Hematopoietic multipotent progenitor cell treated with erythropoietin and hydrocortisone succinate and interleukin-3 and kit ligand, for 15 days (in vitro differentiated cells): Measurements from ENCODE around the gene CYP2C18.
"Not testable (repeated sequence)": the region's sequence is repeated elsewhere in the genome, so short reads cannot be mapped to it uniquely, and the experiment has no call there.

Source experiments
- DNase-seq: peaks from one replicate; pipeline ENCODE4 v3.0.0-alpha.2; 2015; ENCODE audit warnings: low spot score

Gene CYP2C18

GRCh38 chr10:94683214-94684054 lies at the start of gene CYP2C18:
CYP2C18 (plus strand) TSS chr10:94683729; CDS start chr10:94683820, 91 bp downstream.
- no peak for DNase-seq

DNA sequence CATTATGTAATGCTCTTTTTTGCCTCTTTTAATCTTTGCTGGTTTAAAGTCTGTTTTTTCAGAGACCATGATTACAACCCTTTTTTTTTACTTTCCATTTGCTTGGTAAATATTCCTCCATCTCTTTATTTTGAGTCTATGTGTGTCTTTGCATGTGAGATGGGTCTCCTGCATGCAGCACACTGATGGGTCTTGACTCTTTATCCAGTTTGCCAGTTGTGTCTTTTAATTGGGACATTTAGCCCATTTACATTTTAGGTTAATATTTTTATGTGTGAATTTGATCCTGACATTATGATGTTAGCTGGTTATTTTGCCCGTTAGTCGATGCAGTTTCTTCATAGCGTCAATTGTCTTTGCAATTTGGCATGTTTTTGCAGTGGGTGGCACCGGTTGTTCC lies 45.4 kb upstream of the CYP2C18 start:
- DNase-seq, result not testable (repeated sequence)

DNA sequence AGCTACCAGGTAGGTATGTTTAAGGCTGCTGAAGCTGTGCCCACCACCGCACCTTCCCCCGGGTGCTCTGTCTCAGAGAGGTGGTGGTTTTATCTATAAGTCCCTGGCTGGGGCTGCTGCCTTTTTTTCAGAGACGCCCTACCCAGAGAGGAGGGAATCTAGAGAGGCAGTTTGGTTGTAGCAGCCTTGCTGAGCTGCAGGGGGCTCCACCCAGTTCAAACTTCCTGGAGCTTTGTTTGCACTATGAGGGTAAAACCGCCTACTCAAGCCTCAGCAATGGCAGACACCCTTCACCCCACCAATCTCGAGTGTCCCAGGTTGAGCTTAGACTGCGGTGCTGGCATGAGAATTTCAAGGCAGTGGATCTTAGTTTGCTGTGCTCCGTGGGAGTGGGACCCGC lies 43.6 kb upstream of the CYP2C18 start:
- no peak for DNase-seq

- DNase-seq, result no peak
These were observed 43.0 kb upstream of the CYP2C18 start for GRCh38 chr10:94640562-94640961.

GRCh38 chr10:94641480-94641879 lies 42.0 kb upstream of the CYP2C18 start:
- no peak for DNase-seq

- DNase-seq, result no peak
These were observed 39.2 kb upstream of the CYP2C18 start for GRCh38 chr10:94644352-94644751.

DNA sequence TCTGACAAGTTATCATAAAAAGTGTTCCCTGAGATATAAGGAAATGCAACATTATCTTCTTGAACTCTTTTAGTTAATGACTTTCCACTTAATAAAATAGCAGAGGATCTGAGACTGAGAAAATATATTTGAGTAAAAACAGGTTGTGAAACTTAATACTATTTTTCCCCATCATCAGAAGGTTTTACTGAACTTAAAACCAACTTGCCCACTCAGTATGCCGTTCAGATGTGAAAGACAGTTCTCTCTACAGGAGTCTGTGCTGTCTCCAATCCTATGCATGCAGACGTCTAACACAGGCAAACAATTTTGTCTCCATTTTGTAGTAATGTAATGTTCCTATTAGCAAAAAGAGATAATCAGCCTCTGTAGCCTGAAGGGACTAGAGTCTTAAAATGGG lies 38.2 kb upstream of the CYP2C18 start:
- no peak for DNase-seq

DNA sequence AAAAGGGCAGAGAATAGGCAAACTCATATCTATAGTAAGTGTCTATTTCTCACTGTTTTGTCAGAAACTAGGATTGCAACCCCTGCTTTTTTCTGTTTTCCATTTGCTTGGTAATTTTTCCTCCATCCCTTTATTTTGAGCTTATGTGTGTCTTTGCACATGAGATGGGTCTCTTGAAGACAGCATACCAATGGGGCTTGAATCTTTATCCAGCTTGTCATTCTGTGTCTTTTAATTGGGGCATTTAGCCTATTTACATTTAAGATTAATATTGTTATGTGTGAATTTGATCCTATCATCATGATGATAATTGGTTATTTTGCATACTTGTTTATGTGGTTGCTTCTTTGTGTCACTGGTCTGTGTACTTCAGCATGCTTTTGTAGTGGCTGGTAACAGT lies 28.3 kb upstream of the CYP2C18 start:
- DNase-seq, result not testable (repeated sequence)

DNA sequence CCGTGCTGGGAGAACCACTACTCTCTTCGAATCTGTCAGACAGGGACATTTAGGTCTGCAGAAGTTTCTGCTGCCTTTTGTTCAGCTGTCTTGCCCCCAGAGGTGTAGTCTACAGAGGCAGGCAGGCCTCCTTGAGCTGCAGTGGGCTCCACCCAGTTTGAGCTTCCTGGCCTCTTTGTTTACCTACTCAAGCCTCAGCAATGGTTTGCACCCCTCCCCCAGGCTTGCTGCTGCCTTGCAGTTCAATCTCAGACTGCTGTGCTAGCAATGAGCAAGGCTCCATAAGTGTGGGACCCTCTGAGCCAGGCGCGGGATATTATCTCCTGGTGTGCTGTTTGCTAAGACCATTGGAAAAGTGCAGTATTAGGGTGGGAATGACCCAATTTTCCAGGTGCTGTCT lies 20.5 kb upstream of the CYP2C18 start:
- not testable (repeated sequence) for DNase-seq

GRCh38 chr10:94666391-94667102 lies 17.0 kb upstream of the CYP2C18 start:
- DNase-seq, result no peak

DNA sequence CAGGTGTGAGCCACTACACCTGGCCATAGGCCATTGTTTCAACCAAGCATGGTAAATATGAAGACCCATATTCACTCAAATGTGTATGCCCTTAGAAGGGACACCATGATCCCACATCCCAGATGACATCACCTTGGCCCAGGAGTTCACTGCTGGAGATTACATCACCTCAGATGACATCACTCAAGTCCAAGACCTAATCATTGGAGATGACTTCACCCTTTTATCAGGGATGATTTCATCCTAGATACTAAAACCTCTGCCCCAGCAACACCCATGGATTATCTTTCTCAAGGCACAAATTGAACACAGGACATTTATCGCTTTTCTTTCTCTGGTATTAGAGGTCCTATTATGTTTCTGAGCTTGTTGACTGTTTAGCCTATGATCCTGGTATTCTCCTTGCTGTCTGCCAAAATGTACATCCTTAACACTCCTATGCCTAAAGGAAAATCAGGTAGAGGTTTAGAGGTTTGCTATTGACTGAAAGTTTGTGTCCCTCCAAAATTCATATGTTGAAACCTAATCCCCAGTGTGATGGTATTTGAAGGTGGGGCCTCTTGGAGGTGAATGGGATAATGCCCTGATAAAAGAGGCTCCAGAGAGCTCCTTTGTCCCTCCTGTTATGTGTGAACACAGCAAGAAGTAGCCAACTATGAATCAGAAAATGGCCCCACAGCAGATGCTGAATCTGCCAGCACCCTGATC lies 9.8 kb upstream of the CYP2C18 start:
- no peak for DNase-seq

- no peak for DNase-seq
These were observed 7.0 kb upstream of the CYP2C18 start for GRCh38 chr10:94676496-94676895.

GRCh38 chr10:94677691-94678090 lies 5.8 kb upstream of the CYP2C18 start:
- no peak for DNase-seq

DNA sequence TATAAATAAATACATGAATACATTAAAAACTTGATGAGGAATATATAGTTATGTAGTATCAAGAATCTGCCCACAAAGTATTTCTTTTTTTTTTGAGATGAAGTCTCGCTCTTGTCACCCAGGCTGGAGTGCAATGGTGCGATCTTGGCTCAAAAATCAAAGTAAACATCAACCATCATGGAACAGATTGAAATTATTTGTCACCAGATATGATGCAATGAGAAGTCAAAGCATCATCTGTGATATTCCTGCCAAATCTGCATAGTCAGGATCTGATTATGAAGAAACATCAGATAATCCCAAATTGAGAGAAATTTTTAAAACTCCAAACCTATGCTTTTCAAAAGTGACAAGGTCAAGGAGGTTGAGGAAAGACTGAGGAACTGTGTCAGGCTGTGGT lies 5.1 kb upstream of the CYP2C18 start:
- DNase-seq, result no peak

DNA sequence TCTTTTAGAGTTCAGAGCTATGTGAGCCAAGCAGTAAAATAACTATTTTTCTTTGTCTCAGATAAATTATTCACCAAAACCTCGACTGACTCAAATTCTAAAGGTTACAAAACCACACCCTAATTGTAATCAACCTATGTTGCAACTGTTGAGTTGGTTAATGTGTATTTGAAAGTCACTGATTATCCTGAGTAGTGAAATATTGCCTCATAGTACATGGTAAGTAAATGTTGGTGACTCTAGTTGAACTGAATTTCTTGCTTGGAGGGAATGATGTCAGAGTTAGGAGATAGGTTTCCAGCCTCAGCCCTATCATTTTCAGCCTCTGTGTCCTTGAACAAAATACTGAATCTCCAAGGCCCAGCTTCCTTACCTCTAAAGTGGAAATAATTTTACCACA lies 3.0 kb upstream of the CYP2C18 start:
- DNase-seq, result no peak

DNA sequence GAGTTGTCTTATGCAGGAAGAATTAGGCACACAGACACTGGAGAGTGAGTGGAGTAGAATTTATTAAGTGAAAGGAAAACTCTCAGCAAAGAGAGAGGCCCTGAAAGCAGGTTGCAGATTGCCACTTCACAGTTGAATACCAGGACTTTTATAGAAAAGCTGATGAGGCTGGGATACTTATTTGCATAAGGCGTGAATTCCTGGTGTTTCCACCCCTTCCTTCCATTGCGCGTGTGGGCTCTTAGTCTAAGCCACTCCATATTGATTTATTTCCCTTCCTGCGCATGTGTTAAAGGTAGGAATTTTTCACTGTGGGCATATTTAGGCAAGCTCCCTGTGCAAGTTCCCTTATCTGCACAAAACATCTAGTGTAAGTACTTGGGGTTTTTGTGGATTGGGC lies 893 bp upstream of the CYP2C18 start:
- DNase-seq, result not testable (repeated sequence)

- DNase-seq, result no peak
These were observed 4.2 kb downstream of the CYP2C18 start for GRCh38 chr10:94687625-94688248.

- DNase-seq, result no peak
These were observed 22.6 kb downstream of the CYP2C18 start for GRCh38 chr10:94706089-94706488.

DNA sequence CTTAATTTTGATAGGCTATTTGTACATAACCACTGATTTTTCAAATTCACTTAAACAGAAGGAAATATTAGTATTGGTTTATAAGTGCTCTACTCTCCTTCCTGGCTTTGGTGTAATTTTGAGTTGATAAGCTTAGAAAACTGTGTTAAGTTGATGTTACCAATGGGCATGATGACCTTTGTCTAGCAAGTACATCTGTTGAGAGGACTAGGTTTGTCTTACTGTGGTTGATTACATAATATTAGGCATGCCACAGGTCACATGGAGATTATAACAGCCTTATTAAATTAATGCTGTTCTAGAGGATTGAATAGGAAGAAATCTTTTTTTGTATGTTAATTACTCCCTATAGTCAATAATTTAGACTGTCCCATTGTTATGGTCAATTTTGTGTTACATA lies 27.0 kb downstream of the CYP2C18 start:
- DNase-seq, result no peak

DNA sequence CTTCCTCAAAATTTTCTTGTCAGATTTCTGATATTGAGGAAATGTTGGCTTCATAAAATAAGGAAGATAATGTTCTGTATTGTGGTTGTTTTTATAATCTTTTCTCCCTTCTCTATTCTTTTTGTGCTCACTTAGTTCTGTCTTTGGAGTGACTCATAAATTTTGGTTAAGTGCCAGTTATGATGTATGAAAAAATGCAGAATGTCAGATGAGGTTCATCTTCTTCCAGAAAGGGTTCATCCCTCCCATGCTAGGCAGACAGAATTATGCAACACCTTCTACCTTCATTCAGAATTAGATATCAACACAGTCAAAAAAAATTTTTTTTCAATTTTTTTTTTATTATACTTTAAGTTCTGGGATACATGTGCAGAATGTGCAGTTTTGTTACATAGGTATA lies 42.3 kb downstream of the CYP2C18 start:
- no peak for DNase-seq

DNA sequence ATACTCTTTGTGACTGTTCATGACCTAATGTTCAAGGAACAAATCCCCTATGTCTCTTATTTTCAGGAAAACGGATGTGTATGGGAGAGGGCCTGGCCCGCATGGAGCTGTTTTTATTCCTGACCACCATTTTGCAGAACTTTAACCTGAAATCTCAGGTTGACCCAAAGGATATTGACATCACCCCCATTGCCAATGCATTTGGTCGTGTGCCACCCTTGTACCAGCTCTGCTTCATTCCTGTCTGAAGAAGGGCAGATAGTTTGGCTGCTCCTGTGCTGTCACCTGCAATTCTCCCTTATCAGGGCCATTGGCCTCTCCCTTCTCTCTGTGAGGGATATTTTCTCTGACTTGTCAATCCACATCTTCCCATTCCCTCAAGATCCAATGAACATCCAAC lies 51.7 kb downstream of the CYP2C18 start:
- no peak for DNase-seq

GRCh38 chr10:94738588-94738987 lies 55.1 kb downstream of the CYP2C18 start:
- no peak for DNase-seq
